OCI-LY3 (cell line): ENCODE results near the gene FAM135A.

Experiments used
- CTCF ChIP-seq: fragments of 200-600, 300-600 bp; sonication (generic); IDR thresholded peaks from 2 replicates; pipeline ENCODE4 v1.5.1; 2014; ENCODE audit warnings: antibody characterized with exemption, low read length, low read depth
- EZH2phosphoT487 ChIP-seq: fragments of 200-600 bp; shearing (Covaris generic); IDR thresholded peaks from 2 replicates; pipeline ENCODE4 v1.6.1; 2018; ENCODE audit warnings: antibody characterized with exemption, mixed run types, low read depth

DNA sequence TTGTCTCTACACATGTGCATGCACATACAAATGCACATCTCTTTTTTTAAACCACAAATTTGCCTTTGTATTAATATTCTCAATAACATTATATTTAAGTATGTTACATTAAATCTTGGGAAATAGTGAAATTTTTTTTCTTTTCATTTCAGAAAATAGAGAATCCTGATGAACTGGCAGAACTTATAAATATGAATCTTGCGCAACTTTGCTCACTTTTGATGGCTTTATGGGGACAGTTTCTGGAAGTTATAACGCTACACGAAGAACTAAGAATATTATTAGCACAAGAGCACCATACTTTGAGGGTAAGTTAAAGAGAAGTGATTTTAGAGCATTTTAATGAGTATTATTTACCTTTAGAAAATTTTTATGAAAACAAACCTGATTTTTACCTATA is 89.2 kb downstream of the FAM135A start:
- TF ChIP-seq CTCF, result no peak
- TF ChIP-seq EZH2phosphoT487, result no peak
